Measurements from ENCODE around the gene GNB1L.

GNB1L gene

GRCh38 chr22:19745155-19746101 is 109.2 kb downstream of the GNB1L start:
- DNase-seq = no peak

- DNase-seq = no peak
Measured at GRCh38 chr22:19744350-19745006, 110.2 kb downstream of the GNB1L start.

DNA sequence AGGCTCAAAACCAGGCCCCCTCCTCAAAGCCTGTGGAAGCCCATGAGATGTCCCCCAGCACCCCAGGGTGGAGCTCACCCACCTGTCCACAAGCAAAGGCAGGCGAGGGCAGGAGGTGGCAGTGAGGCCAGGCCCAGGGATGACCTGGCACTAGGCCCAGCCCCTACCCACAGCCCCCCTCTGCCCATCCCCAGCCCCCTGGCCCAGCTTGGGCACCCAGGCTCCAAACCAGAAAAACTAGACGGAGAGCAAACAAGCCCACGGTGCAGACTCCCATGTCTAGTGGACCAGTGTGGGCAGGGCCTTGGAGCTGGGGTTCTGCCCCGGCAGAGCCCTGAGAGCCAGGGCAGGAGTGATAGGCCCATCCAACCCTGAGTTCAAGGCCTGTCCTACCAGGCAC is 111.0 kb downstream of the GNB1L start:
- DNase-seq = no peak

GRCh38 chr22:19743081-19743480 is 111.6 kb downstream of the GNB1L start:
- DNase-seq = no peak

DNA sequence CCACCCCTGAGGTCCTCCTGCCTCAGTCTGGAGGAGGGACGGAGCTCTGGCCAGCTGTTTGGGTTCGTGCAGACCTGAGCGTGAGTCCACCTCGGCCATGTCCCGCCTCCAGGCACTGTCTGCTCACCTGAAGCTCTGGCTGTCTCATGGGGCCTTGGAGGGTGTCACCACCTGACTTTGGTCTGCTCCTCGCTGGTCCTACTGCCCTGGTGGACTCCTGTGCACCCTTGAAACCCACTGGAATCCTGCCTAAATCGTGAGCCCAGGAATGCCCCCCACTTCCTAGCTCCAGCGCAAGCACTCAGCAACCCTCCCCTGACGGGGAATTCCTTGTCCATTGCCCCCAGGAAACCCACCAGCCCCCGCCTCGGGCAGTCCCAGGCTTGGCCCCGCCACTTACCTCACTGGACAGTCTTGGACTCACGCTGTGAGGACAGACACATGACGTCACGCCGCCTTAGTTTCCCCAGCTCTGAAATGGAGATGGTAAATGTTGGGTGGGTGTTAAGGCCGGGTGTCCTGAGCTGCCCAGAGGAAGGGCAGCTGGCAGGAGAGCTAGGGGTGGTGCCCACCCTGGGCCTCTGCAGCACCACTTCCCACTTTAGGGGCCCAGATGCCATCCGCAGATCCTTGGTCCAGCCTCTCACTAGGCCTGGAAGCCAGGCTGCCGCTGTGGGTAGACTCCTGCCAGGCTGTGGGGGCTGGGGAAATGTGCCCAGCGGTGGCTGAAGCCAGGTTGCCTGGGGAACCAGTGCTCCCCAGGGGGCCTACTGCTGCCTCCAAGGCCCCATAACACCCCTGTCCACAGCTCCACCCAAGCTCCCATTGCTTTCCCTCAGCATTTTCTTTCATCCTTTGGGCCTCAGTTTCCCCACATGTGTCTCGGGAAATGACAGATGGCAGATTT is 112.3 kb downstream of the GNB1L start:
- no peak for DNase-seq

DNA sequence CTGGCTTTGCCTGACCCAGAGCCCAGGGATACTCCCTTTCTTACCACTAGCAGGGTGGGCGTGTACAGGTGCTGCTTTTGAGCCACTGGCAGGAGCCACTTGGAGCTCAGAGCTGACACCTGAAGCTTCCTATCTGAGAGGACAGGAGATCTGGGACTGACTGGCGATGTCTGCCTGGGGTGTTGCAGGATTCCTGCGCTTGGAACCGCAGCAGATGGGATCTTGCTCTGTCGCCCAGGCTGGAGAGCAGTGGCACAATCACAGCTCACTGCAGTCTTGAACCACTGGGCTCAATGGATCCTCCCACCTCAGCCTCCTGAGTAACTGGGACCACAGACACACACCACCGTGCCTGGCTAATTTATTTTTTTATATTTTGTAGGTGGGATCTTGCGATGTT is 113.6 kb downstream of the GNB1L start:
- no peak for DNase-seq

DNA sequence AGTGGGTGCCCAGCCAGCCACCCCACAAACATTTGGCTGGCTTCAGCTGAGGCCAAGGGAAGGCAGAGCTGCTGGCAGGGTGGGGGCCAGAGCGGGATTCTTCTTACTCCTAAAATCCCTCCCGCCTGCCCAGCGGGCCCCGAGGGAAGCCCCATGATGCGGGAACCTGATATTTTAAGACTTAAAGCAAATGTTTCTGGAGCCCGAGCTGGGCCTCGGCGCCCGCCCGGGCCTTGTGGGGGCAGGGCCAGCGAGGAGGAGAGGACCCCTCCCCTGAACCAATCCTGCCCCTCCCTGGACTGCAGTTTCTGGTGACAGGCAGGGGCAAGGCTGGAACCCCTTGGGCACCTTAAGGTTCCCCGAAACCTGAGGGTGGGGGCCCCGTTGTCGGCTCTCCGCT is 114.1 kb downstream of the GNB1L start:
- DNase-seq = no peak

DNA sequence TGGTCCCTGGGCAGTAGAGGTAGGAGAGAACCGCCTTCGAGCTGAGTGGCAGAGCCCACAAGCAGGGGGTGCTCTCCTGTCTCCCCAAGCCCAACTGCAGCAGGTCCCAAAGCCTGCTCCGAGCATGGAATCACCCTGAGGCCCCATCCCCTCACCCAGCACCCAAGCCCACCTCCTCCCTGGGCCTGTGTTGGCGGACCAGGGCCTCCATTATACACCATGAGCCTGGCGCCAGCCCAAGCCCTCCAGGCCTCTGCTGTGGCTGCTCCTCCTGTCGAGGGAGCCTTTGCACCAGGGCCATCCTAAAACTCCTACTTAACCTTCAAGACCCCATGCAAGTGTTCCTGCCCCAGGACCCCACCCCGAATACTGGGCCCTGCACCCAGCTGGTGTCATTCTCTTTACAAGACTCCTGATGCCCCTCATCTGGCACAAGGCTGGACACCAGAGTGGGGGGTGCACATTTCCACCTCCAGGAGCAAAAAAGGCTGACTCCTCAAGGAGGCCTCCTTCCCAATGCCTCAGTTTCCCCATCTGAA is 114.7 kb downstream of the GNB1L start:
- no peak for DNase-seq

- DNase-seq = no peak
Measured at GRCh38 chr22:19739448-19739895, 115.2 kb downstream of the GNB1L start.

DNA sequence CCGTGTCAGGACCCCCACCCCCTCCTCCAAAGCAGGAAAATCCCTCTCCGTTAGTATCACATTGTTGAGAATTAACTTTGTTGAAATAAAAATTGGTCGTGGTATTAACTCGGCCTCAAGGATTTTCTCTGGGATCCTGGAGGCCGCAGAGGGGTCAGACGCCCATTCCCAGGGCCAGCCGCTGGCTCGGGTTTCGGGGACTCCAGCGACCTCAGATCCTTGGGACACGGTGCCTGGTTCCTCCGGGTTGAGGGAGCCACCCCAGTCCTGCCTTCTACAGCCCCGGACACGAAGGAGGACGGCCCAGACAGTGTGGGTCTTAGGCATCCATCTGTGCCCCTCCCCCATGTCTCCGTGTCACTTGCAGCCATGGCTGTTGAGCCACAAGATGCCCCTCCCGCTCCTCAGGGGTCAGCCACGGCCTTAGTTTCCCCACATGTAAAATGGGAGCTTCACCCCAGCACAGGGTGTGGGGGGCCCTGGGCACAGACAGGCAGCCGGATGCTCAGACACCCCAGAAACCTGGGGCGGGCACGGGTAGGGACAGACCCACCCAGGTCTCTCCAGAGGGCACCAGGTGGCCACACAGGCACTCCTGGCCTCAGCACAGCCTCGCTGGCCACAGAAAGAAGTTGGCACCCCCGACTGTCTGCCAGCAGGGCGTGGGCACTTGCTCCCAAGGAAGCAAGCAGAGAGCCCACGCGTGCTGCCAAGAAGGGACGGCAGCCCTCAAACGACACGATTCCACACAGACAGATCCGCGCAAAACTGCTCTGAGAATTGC is 115.8 kb downstream of the GNB1L start:
- DNase-seq = no peak

GRCh38 chr22:19737846-19738663 is 116.6 kb downstream of the GNB1L start:
- DNase-seq = no peak

GRCh38 chr22:19735665-19736510 is 118.8 kb downstream of the GNB1L start:
- no peak for DNase-seq

- no peak for DNase-seq
Measured at GRCh38 chr22:19734837-19735382, 119.8 kb downstream of the GNB1L start.

DNA sequence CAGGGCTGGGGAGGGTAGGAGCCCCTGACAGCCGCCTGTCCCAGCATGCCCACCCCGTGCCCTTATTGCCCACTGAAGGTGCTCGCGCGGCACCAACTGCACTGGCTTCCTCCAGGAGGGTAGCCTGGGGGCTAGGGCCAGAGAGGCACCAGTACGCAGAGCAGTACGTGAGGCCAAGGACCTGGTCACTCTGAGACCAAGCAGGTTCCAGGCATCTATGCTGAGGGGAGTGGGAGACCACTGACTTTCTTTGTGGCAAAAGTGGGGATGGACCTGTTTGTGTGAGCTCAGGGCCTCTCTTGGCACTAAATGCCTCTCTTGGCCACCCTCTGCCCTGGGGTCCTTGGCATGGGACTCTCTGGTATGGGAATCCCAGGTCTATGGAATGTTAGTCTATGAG is 120.5 kb downstream of the GNB1L start:
- no peak for DNase-seq

GRCh38 chr22:19733755-19734154 is 120.9 kb downstream of the GNB1L start:
- DNase-seq = no peak
